WERI-Rb-1 (cell line): Measurements from ENCODE around the gene PTP4A1.
"Not testable (repeated sequence)": the region's sequence is repeated elsewhere in the genome, so short reads cannot be mapped to it uniquely, and the experiment has no call there.

Experiments
- DNase-seq: peaks from one replicate; pipeline ENCODE4 v3.0.0-alpha.2; 2020
- H3K27ac ChIP-seq: fragments of 250-450 bp; sonication (Bioruptor Pico); 2 replicates; pipeline ENCODE4 v1.5.1; 2020; ENCODE audit warnings: mild to moderate bottlenecking, moderate library complexity
- H3K27me3 ChIP-seq: fragments of 250-450 bp; sonication (Bioruptor Pico); 2 replicates; pipeline ENCODE4 v1.5.1; 2021; ENCODE audit warnings: mild to moderate bottlenecking, low read depth, moderate library complexity; ENCODE audit not compliant: insufficient read depth, severe bottlenecking
- H3K36me3 ChIP-seq: fragments of 250-450 bp; sonication (Bioruptor Pico); 2 replicates; pipeline ENCODE4 v1.5.1; 2020; ENCODE audit warnings: mild to moderate bottlenecking, moderate library complexity
- H3K4me3 ChIP-seq: 2 replicates; pipeline ENCODE4 v1.5.1; 2011; ENCODE audit warnings: low read depth, mild to moderate bottlenecking, control low read depth, low read length
- H3K9me3 ChIP-seq: fragments of 250-450 bp; sonication (Bioruptor Pico); 2 replicates; pipeline ENCODE4 v1.5.1; 2021; ENCODE audit warnings: mild to moderate bottlenecking, moderate library complexity; ENCODE audit not compliant: severe bottlenecking
- TF ChIP-seq, protein P1 (sequence below): IDR thresholded peaks from 2 replicates; pipeline ENCODE4 v1.5.1; 2011; ENCODE audit warnings: low read depth, mild to moderate bottlenecking, control low read depth, inconsistent platforms, low read length

Gene PTP4A1

GRCh38 chr6:63572044-63572746 lies at the start of gene PTP4A1, which contains the start of gene LOC128125822:
TSS of gene PTP4A1 (plus strand) at chr6:63572480. CDS start at chr6:63576881, 4,401 bp downstream.
TSS of gene LOC128125822 (plus strand) at chr6:63572480.
- TF ChIP-seq, protein P1, sequence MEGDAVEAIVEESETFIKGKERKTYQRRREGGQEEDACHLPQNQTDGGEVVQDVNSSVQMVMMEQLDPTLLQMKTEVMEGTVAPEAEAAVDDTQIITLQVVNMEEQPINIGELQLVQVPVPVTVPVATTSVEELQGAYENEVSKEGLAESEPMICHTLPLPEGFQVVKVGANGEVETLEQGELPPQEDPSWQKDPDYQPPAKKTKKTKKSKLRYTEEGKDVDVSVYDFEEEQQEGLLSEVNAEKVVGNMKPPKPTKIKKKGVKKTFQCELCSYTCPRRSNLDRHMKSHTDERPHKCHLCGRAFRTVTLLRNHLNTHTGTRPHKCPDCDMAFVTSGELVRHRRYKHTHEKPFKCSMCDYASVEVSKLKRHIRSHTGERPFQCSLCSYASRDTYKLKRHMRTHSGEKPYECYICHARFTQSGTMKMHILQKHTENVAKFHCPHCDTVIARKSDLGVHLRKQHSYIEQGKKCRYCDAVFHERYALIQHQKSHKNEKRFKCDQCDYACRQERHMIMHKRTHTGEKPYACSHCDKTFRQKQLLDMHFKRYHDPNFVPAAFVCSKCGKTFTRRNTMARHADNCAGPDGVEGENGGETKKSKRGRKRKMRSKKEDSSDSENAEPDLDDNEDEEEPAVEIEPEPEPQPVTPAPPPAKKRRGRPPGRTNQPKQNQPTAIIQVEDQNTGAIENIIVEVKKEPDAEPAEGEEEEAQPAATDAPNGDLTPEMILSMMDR, result no peak
- Histone ChIP-seq H3K36me3 (peaks cover 31% of the 10 kb centered on the region), H3K27me3 (no peaks in the 10 kb centered on the region), H3K9me3 (no peaks in the 10 kb centered on the region), H3K4me3 (peak within 1 kb of the TSS; percentile 89), H3K27ac (peak within 1 kb of the TSS; percentile 97)
- peak; percentile 97 for DNase-seq

GRCh38 chr6:63522911-63523287 lies 49.4 kb upstream of the PTP4A1 start:
- H3K27me3 ChIP-seq, H3K36me3 ChIP-seq: not testable (repeated sequence)

DNA sequence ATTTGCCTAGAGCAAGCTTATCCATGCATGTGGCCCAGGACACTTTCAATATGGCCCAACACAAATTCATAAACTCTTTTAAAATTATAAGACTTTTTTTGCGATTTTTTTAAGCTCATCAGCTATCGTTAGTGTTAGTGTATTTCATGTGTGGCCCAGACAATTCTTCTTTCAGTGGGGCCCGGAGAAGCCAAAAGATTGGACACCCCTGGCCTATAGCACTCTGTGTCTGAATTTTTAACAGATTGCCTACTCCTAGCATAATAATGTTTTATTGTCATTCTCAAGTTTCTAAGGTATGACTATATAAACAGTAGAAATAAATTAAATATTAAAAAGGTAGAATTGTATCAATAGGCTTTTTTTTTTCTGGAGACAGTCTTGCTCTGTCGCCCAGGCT lies 48.6 kb upstream of the PTP4A1 start:
- Histone ChIP-seq H3K4me3 (no peak overlapping the region), H3K27ac (no peak overlapping the region), H3K36me3 (no peaks in the 10 kb centered on the region), H3K27me3 (no peaks in the 10 kb centered on the region), H3K9me3 (no peaks in the 10 kb centered on the region)
- DNase-seq, result no peak
- TF ChIP-seq, protein P1, result no peak

More at GRCh38 chr6:63522911-63523287, 49.4 kb upstream of the PTP4A1 start:
- not testable (repeated sequence) for H3K27ac ChIP-seq, H3K4me3 ChIP-seq, DNase-seq, H3K9me3 ChIP-seq

GRCh38 chr6:63525186-63525878 lies 46.9 kb upstream of the PTP4A1 start:
- TF ChIP-seq, protein P1, result no peak
- H3K36me3 ChIP-seq, result no peaks in the 10 kb centered on the region
- no peak overlapping the region for H3K4me3 ChIP-seq
- H3K27me3 ChIP-seq, result no peaks in the 10 kb centered on the region
- H3K9me3 ChIP-seq, result no peaks in the 10 kb centered on the region
- H3K27ac ChIP-seq, result no peak overlapping the region
- no peak for DNase-seq

- no peaks in the 10 kb centered on the region for H3K27me3 ChIP-seq
- H3K36me3 ChIP-seq, result no peaks in the 10 kb centered on the region
- H3K27ac ChIP-seq, result no peak overlapping the region
- no peak overlapping the region for H3K4me3 ChIP-seq
- no peaks in the 10 kb centered on the region for H3K9me3 ChIP-seq
- TF ChIP-seq, protein P1, result no peak
- no peak for DNase-seq
Measured at GRCh38 chr6:63526931-63527330, 45.3 kb upstream of the PTP4A1 start.

DNA sequence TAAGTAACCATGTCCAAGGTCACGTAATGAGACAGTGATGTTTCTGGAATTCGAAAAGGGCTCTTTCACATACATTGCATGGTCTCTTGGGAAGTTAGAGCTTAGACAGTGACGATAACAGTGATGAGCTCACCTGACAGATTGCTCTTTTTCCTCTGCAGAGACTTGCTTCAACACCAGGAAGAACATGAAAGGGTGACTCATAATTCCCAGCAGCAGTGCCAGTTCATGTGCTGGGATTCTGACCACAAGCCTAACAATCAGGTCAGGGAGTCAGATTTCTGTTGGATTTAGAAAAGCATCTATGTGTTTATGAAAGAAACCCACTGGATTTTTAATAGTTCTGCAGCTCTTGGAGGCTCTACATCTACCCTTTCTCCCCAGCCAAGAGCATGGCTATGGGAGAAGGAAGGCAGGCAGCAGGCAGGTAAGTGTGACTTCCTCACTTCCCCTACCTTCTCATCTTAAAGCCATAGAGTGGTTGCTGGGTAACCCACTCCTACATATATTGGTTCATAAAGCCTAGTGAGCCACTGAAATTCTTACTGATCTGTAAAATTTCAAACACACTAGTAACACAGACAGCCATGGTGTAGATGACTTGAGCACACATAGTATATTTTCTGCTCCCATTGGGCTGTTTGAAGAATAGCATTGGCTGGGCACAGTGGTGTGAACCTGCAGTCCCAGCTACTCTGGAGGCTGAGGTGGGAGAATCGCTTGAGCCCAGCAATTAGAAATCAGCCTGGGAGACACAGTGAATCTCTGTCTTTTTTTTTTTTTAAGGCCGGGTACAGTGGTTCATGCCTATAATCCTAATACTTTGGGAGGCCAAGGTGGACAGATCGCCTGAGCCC lies 44.4 kb upstream of the PTP4A1 start:
- Histone ChIP-seq H3K27me3 (no peaks in the 10 kb centered on the region), H3K4me3 (no peak overlapping the region), H3K36me3 (no peaks in the 10 kb centered on the region), H3K9me3 (no peaks in the 10 kb centered on the region), H3K27ac (no peak overlapping the region)
- DNase-seq, result no peak
- TF ChIP-seq, protein P1, result no peak
